Astrocyte (in vitro differentiated cells and primary cell): ENCODE results near the gene MBNL2. TPM values are rescaled to one million over a fixed set of nuclear protein-coding genes. Genes with fewer than 3 reads are reported as not detected.
A peak's percentile ranks its signal among the peaks of the same experiment; 100 is the strongest.
"Not testable (repeated sequence)": the region's sequence is repeated elsewhere in the genome, so short reads cannot be mapped to it uniquely, and the experiment has no call there.

Source experiments
- DNase-seq: peaks from one replicate; pipeline ENCODE4 v3.0.0-alpha.2; 2010; ENCODE audit warnings: low read depth
- FAIRE-seq: peaks from 2 replicates; lab custom pipeline; 2011; peaks lifted over from hg19 to GRCh38; lab: Jason Lieb, UNC
- H2AFZ ChIP-seq: 2 replicates; pipeline ENCODE4 v1.6.0; 2012; ENCODE audit warnings: low read depth, low read length, inconsistent platforms
- H3K27ac ChIP-seq: 2 replicates; pipeline ENCODE4 v1.5.1; 2011; ENCODE audit warnings: low read depth, low read length, inconsistent platforms
- H3K27me3 ChIP-seq: 2 replicates; pipeline ENCODE4 v1.6.0; 2011; ENCODE audit warnings: low read length, inconsistent platforms; ENCODE audit not compliant: insufficient read depth
- H3K36me3 ChIP-seq: 2 replicates; pipeline ENCODE4 v1.5.1; 2011; ENCODE audit warnings: low read length, inconsistent platforms; ENCODE audit not compliant: insufficient read depth
- H3K4me1 ChIP-seq: 2 replicates; pipeline ENCODE4 v1.5.1; 2011; ENCODE audit warnings: low read length, inconsistent platforms; ENCODE audit not compliant: insufficient read depth
- H3K4me2 ChIP-seq: 2 replicates; pipeline ENCODE4 v1.6.0; 2012; ENCODE audit warnings: low read length, inconsistent platforms
- H3K4me3 ChIP-seq: 2 replicates; pipeline ENCODE4 v1.5.1; 2011; ENCODE audit warnings: low read depth, mild to moderate bottlenecking, low read length, inconsistent platforms; ENCODE audit not compliant: insufficient read depth
- H3K79me2 ChIP-seq: 2 replicates; pipeline ENCODE4 v1.6.0; 2012; ENCODE audit warnings: mild to moderate bottlenecking, low read length, inconsistent platforms; ENCODE audit not compliant: insufficient read depth
- H3K9ac ChIP-seq: 2 replicates; pipeline ENCODE4 v1.6.0; 2012; ENCODE audit warnings: mild to moderate bottlenecking, low read length, inconsistent platforms
- H3K9me3 ChIP-seq: 2 replicates; pipeline ENCODE4 v1.5.1; 2012; ENCODE audit warnings: low read depth, mild to moderate bottlenecking, low read length, inconsistent platforms; ENCODE audit not compliant: insufficient read depth
- H4K20me1 ChIP-seq: 2 replicates; pipeline ENCODE4 v1.6.0; 2012; ENCODE audit warnings: low read length, inconsistent platforms; ENCODE audit not compliant: insufficient read depth
- H3K27ac Mint-ChIP-seq: one replicate; pipeline ENCODE4 v1.8.0; 2021; ENCODE audit warnings: mild to moderate bottlenecking, mixed read lengths; ENCODE audit not compliant: unreplicated experiment
- H3K27me3 Mint-ChIP-seq: one replicate; pipeline ENCODE4 v1.8.0; 2021; ENCODE audit warnings: low read depth, mixed read lengths; ENCODE audit not compliant: unreplicated experiment
- H3K36me3 Mint-ChIP-seq: one replicate; pipeline ENCODE4 v1.8.0; 2021; ENCODE audit warnings: low read depth, mixed read lengths; ENCODE audit not compliant: unreplicated experiment
- H3K4me1 Mint-ChIP-seq: one replicate; pipeline ENCODE4 v1.8.0; 2021; ENCODE audit warnings: low read depth, mixed read lengths; ENCODE audit not compliant: unreplicated experiment
- H3K4me3 Mint-ChIP-seq: one replicate; pipeline ENCODE4 v1.8.0; 2021; ENCODE audit warnings: mild to moderate bottlenecking, moderate library complexity, mixed read lengths; ENCODE audit not compliant: unreplicated experiment
- H3K9me3 Mint-ChIP-seq: one replicate; pipeline ENCODE4 v1.8.0; 2021; ENCODE audit warnings: mild to moderate bottlenecking, mixed read lengths; ENCODE audit not compliant: unreplicated experiment
- CTCF ChIP-seq: IDR thresholded peaks from 2 replicates; pipeline ENCODE4 v1.5.1; 2011; ENCODE audit warnings: low read depth, mild to moderate bottlenecking, inconsistent platforms, low read length, moderate library complexity; ENCODE audit not compliant: insufficient read depth
- EZH2 ChIP-seq: IDR thresholded peaks from 2 replicates; pipeline ENCODE4 v1.6.1; 2012; ENCODE audit warnings: mild to moderate bottlenecking, low read length, inconsistent platforms; ENCODE audit not compliant: insufficient read depth
- total RNA-seq: library from RNA; stranded (reverse); gene quantifications from 2 replicates; pipeline ENCODE4 v1.2.1, GENCODE V29; 2021

The MBNL2 gene
- total RNA-seq, 1 donor from 2014 or later: 66.5 TPM

- H3K9me3 ChIP-seq: no peaks in the 10 kb centered on the region
- no peaks in the 10 kb centered on the region for H3K27me3 ChIP-seq
- FAIRE-seq (no peak), DNase-seq (no peak)
- TF ChIP-seq EZH2: no peak
- Mint-ChIP-seq H3K27ac (no peak overlapping the region), H3K9me3 (peaks cover 4% of the 10 kb centered on the region), H3K4me1 (peaks cover 17% of the 10 kb centered on the region), H3K27me3 (no peaks in the 10 kb centered on the region), H3K36me3 (peaks cover 4% of the 10 kb centered on the region), H3K4me3 (no peak overlapping the region)
- no peak overlapping the region for H3K4me2 ChIP-seq
- no peak overlapping the region for H3K9ac ChIP-seq
- no peaks in the 10 kb centered on the region for H3K36me3 ChIP-seq
- H2AFZ ChIP-seq: no peak overlapping the region
- H3K79me2 ChIP-seq: no peaks in the 10 kb centered on the region
- H3K27ac ChIP-seq: no peak overlapping the region
- H3K4me3 ChIP-seq: no peak overlapping the region
- peaks cover 6% of the 10 kb centered on the region for H3K4me1 ChIP-seq
- H4K20me1 ChIP-seq: no peaks in the 10 kb centered on the region
These were observed 19.4 kb upstream of the MBNL2 start for GRCh38 chr13:97202761-97203160.

GRCh38 chr13:97205465-97205864 lies 16.7 kb upstream of the MBNL2 start:
- H3K36me3 ChIP-seq: no peaks in the 10 kb centered on the region
- no peak for DNase-seq
- no peak for TF ChIP-seq CTCF
- TF ChIP-seq EZH2: no peak
- H3K79me2 ChIP-seq: no peaks in the 10 kb centered on the region
- FAIRE-seq: no peak
- H3K9me3 ChIP-seq: no peaks in the 10 kb centered on the region
- no peak overlapping the region for H3K4me2 ChIP-seq
- Mint-ChIP-seq H3K4me3 (no peak overlapping the region), H3K4me1 (peaks cover 11% of the 10 kb centered on the region), H3K27me3 (no peaks in the 10 kb centered on the region), H3K9me3 (peaks cover 4% of the 10 kb centered on the region), H3K27ac (no peak overlapping the region), H3K36me3 (peaks cover 3% of the 10 kb centered on the region)
- H3K27ac ChIP-seq: no peak overlapping the region
- H3K9ac ChIP-seq: no peak overlapping the region
- no peak overlapping the region for H3K4me3 ChIP-seq
- H4K20me1 ChIP-seq: no peaks in the 10 kb centered on the region
- no peak overlapping the region for H2AFZ ChIP-seq
- H3K4me1 ChIP-seq: peaks cover 6% of the 10 kb centered on the region
- H3K27me3 ChIP-seq: no peaks in the 10 kb centered on the region

- TF ChIP-seq EZH2 (no peak), CTCF (no peak)
- peak overlapping the region; percentile 7 for H3K27ac ChIP-seq
- H3K27me3 Mint-ChIP-seq: no peaks in the 10 kb centered on the region
These were observed 16.2 kb upstream of the MBNL2 start for GRCh38 chr13:97205982-97206381.

GRCh38 chr13:97207252-97207651 lies 14.9 kb upstream of the MBNL2 start:
- FAIRE-seq, DNase-seq, H3K36me3 ChIP-seq, H3K27me3 Mint-ChIP-seq, H3K9me3 Mint-ChIP-seq, H3K79me2 ChIP-seq, H3K9ac ChIP-seq, H3K27ac Mint-ChIP-seq, H3K27ac ChIP-seq, H3K27me3 ChIP-seq, H3K36me3 Mint-ChIP-seq, H3K9me3 ChIP-seq, H3K4me3 ChIP-seq, H3K4me3 Mint-ChIP-seq, H4K20me1 ChIP-seq, H3K4me1 ChIP-seq, H2AFZ ChIP-seq, H3K4me2 ChIP-seq: not testable (repeated sequence)
- H3K4me1 Mint-ChIP-seq: peaks cover 27% of the 10 kb centered on the region

More at GRCh38 chr13:97205982-97206381, 16.2 kb upstream of the MBNL2 start:
- H3K36me3 Mint-ChIP-seq: peaks cover 3% of the 10 kb centered on the region
- H3K4me1 Mint-ChIP-seq: peaks cover 15% of the 10 kb centered on the region
- Histone ChIP-seq H3K4me3 (no peak overlapping the region), H3K79me2 (no peaks in the 10 kb centered on the region), H3K4me2 (peak overlapping the region; percentile 44), H3K27me3 (no peaks in the 10 kb centered on the region), H3K9me3 (no peaks in the 10 kb centered on the region), H2AFZ (no peak overlapping the region), H3K36me3 (no peaks in the 10 kb centered on the region), H3K9ac (peak overlapping the region; percentile 17), H4K20me1 (no peaks in the 10 kb centered on the region), H3K4me1 (peaks cover 7% of the 10 kb centered on the region)
- DNase-seq (peak; percentile 58), FAIRE-seq (no peak)
- peak overlapping the region; percentile 2 for H3K27ac Mint-ChIP-seq
- H3K4me3 Mint-ChIP-seq: no peak overlapping the region
- H3K9me3 Mint-ChIP-seq: peaks cover 4% of the 10 kb centered on the region
